HuH-7 (cell line): ENCODE measurements around the gene HIBADH.

Source experiments
- DNase-seq: peaks from one replicate; pipeline ENCODE4 v3.0.0; 2011; ENCODE audit warnings: low spot score

The HIBADH gene

GRCh38 chr7:27487509-27487908 is 175.2 kb downstream of the HIBADH start:
- DNase-seq = no peak

DNA sequence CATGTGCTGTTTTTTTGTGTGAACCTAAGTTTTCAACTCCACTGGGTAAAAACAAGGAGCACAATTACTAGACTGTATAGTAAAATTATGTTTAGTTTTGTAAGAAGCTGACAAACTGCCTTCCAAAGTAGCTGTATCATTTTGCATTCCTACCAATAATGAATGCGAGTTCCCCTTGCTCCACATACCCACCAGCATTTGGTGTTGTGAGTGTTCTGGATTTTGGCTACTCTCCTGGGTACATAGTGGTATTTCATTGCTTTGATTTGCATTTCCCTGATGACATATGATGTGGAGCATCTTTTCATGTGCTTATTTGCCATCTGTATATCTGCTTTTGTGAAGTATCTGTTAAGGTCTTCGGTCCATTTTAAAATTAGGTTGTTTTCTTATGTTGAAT is 178.2 kb downstream of the HIBADH start:
- DNase-seq = no peak

- DNase-seq = no peak
These were observed 180.5 kb downstream of the HIBADH start for GRCh38 chr7:27482219-27482618.

GRCh38 chr7:27478556-27478955 is 184.1 kb downstream of the HIBADH start:
- no peak for DNase-seq

DNA sequence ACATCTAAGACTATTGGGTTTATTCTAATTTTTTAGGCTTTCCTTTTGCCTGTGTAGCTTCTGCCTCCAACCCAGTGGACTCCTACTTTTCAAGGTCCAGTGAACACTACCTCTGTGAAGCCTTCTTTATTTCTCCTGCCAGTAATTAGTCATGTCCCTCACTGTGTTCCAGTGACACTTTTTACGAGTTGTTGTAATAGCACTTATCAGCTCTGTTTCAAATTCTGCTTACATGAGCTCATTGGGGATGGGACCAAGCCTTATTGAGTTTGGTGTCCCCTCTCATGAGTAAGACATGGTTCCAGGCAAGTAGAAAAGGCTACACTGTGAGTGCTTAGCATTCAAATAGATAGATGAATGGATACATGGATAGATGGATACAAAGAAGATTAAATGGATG is 184.6 kb downstream of the HIBADH start:
- DNase-seq = no peak

DNA sequence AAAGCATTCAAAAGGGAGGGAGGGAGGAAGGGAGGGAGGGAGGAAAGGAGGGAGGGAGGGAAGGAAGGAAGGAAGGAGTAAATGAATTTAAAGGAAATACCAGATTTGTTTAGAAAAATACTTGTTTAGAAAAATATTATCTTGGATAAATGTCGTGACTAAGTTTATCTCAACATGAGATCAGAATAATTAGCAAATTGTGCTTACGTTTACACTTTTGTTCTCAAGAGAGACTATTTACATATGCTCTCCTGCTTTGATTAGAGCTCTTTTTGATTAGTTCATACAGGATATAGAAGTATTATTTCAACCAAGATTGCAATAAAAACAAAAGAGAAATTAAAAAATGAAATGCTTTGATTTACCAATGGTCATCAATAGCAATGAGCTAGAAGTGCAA is 186.2 kb downstream of the HIBADH start:
- no peak for DNase-seq
